Central memory CD8-positive, alpha-beta T cell (primary cell): ENCODE data around the gene PIEZO2.
"Not testable (repeated sequence)": the region's sequence is repeated elsewhere in the genome, so short reads cannot be mapped to it uniquely, and the experiment has no call there.

Source experiments
- ATAC-seq: fragments of 150-1000 bp; cut with Tn5 transposase; replicated peaks from 2 replicates; pipeline ENCODE4 v1.10.0; 2022; ENCODE audit warnings: mild to moderate bottlenecking, moderate FRiP score, moderate number of reproducible peaks; ENCODE audit not compliant: poor library complexity, severe bottlenecking; ENCODE audit errors: extremely low read depth
- DNase-seq, 2 donors: peaks; one replicate each; pipeline ENCODE4 v3.0.0; 2021; ENCODE audit warnings: low spot score in 2 of 2
- H3K27ac Mint-ChIP-seq: one replicate; pipeline ENCODE4 v1.8.0; 2022; ENCODE audit warnings: low read depth, mild to moderate bottlenecking, moderate library complexity, mixed read lengths
- H3K27me3 Mint-ChIP-seq: one replicate; pipeline ENCODE4 v1.8.0; 2022; ENCODE audit warnings: mixed read lengths
- H3K36me3 Mint-ChIP-seq: one replicate; pipeline ENCODE4 v1.8.0; 2022; ENCODE audit warnings: mild to moderate bottlenecking, moderate library complexity, mixed read lengths; ENCODE audit not compliant: insufficient read depth
- H3K4me1 Mint-ChIP-seq: one replicate; pipeline ENCODE4 v1.8.0; 2022; ENCODE audit warnings: mixed read lengths
- H3K4me3 Mint-ChIP-seq: one replicate; pipeline ENCODE4 v1.8.0; 2022; ENCODE audit warnings: mild to moderate bottlenecking, moderate library complexity, mixed read lengths
- H3K9me3 Mint-ChIP-seq: one replicate; pipeline ENCODE4 v1.8.0; 2022; ENCODE audit warnings: mixed read lengths

Gene PIEZO2

GRCh38 chr18:10950876-10951630 lies 198.3 kb downstream of the PIEZO2 start:
- ATAC-seq: no peak
- Mint-ChIP-seq H3K27me3 (no peaks in the 10 kb centered on the region), H3K9me3 (peaks cover 9% of the 10 kb centered on the region)

GRCh38 chr18:10950080-10950875 lies 199.1 kb downstream of the PIEZO2 start:
- no peak overlapping the region for H3K27ac Mint-ChIP-seq
- no peaks in the 10 kb centered on the region for H3K4me1 Mint-ChIP-seq
- H3K4me3 Mint-ChIP-seq: no peak overlapping the region
- ATAC-seq (no peak), DNase-seq (no peak)
- H3K9me3 Mint-ChIP-seq: peaks cover 17% of the 10 kb centered on the region
- H3K36me3 Mint-ChIP-seq: no peaks in the 10 kb centered on the region
- no peaks in the 10 kb centered on the region for H3K27me3 Mint-ChIP-seq

More at GRCh38 chr18:10950876-10951630, 198.3 kb downstream of the PIEZO2 start:
- no peak for DNase-seq
- H3K4me1 Mint-ChIP-seq: no peaks in the 10 kb centered on the region
- no peak overlapping the region for H3K27ac Mint-ChIP-seq
- no peaks in the 10 kb centered on the region for H3K36me3 Mint-ChIP-seq
- H3K4me3 Mint-ChIP-seq: no peak overlapping the region

GRCh38 chr18:10949655-10950054 lies 199.7 kb downstream of the PIEZO2 start:
- Mint-ChIP-seq H3K36me3 (no peaks in the 10 kb centered on the region), H3K27ac (no peak overlapping the region), H3K9me3 (peaks cover 18% of the 10 kb centered on the region), H3K4me1 (no peaks in the 10 kb centered on the region), H3K4me3 (no peak overlapping the region), H3K27me3 (no peaks in the 10 kb centered on the region)
- no peak for ATAC-seq
- no peak for DNase-seq

- no peaks in the 10 kb centered on the region for H3K27me3 Mint-ChIP-seq
- peaks cover 23% of the 10 kb centered on the region for H3K9me3 Mint-ChIP-seq
Observed at GRCh38 chr18:10948421-10948820, 200.9 kb downstream of the PIEZO2 start.

GRCh38 chr18:10946058-10946457 lies 203.3 kb downstream of the PIEZO2 start:
- Mint-ChIP-seq H3K36me3 (no peaks in the 10 kb centered on the region), H3K4me3 (no peak overlapping the region), H3K9me3 (peaks cover 33% of the 10 kb centered on the region)

More at GRCh38 chr18:10948421-10948820, 200.9 kb downstream of the PIEZO2 start:
- Mint-ChIP-seq H3K4me3 (no peak overlapping the region), H3K36me3 (no peaks in the 10 kb centered on the region), H3K4me1 (no peaks in the 10 kb centered on the region), H3K27ac (no peak overlapping the region)
- DNase-seq: no peak
- no peak for ATAC-seq

GRCh38 chr18:10942998-10943397 lies 206.4 kb downstream of the PIEZO2 start:
- Mint-ChIP-seq H3K27ac (no peak overlapping the region), H3K36me3 (no peaks in the 10 kb centered on the region), H3K27me3 (no peaks in the 10 kb centered on the region), H3K9me3 (peaks cover 33% of the 10 kb centered on the region), H3K4me1 (no peaks in the 10 kb centered on the region), H3K4me3 (no peak overlapping the region)
- DNase-seq: no peak
- ATAC-seq: no peak

More at GRCh38 chr18:10946058-10946457, 203.3 kb downstream of the PIEZO2 start:
- Mint-ChIP-seq H3K27ac (no peak overlapping the region), H3K27me3 (no peaks in the 10 kb centered on the region), H3K4me1 (no peaks in the 10 kb centered on the region)
- DNase-seq (no peak), ATAC-seq (no peak)

- DNase-seq (no peak), ATAC-seq (no peak)
- Mint-ChIP-seq H3K4me3 (no peak overlapping the region), H3K9me3 (peaks cover 18% of the 10 kb centered on the region), H3K27me3 (no peaks in the 10 kb centered on the region), H3K4me1 (no peaks in the 10 kb centered on the region), H3K36me3 (no peaks in the 10 kb centered on the region), H3K27ac (no peak overlapping the region)
Observed at GRCh38 chr18:10939822-10940221, 209.5 kb downstream of the PIEZO2 start.

- H3K9me3 Mint-ChIP-seq: peaks cover 8% of the 10 kb centered on the region
- ATAC-seq (no peak), DNase-seq (no peak)
- no peaks in the 10 kb centered on the region for H3K4me1 Mint-ChIP-seq
- H3K27ac Mint-ChIP-seq: no peak overlapping the region
- no peaks in the 10 kb centered on the region for H3K27me3 Mint-ChIP-seq
- H3K36me3 Mint-ChIP-seq: no peaks in the 10 kb centered on the region
- no peak overlapping the region for H3K4me3 Mint-ChIP-seq
Observed at GRCh38 chr18:10937743-10938640, 211.4 kb downstream of the PIEZO2 start.

GRCh38 chr18:10936176-10937053 lies 213.0 kb downstream of the PIEZO2 start:
- H3K27ac Mint-ChIP-seq: no peak overlapping the region
- DNase-seq (no peak), ATAC-seq (no peak)
- no peak overlapping the region for H3K4me3 Mint-ChIP-seq
- H3K9me3 Mint-ChIP-seq: peaks cover 4% of the 10 kb centered on the region
- H3K4me1 Mint-ChIP-seq: no peaks in the 10 kb centered on the region
- H3K27me3 Mint-ChIP-seq: no peaks in the 10 kb centered on the region
- no peaks in the 10 kb centered on the region for H3K36me3 Mint-ChIP-seq

GRCh38 chr18:10935588-10935987 lies 213.8 kb downstream of the PIEZO2 start:
- Mint-ChIP-seq H3K27me3 (no peaks in the 10 kb centered on the region), H3K36me3 (no peaks in the 10 kb centered on the region), H3K4me3 (no peak overlapping the region), H3K9me3 (peaks cover 4% of the 10 kb centered on the region), H3K27ac (no peak overlapping the region), H3K4me1 (no peaks in the 10 kb centered on the region)
- no peak for ATAC-seq
- no peak for DNase-seq

GRCh38 chr18:10933648-10934047 lies 215.7 kb downstream of the PIEZO2 start:
- not testable (repeated sequence) for H3K27ac Mint-ChIP-seq, H3K36me3 Mint-ChIP-seq, ATAC-seq, DNase-seq, H3K4me3 Mint-ChIP-seq, H3K4me1 Mint-ChIP-seq, H3K27me3 Mint-ChIP-seq, H3K9me3 Mint-ChIP-seq
